Measurements from ENCODE around the gene OR56A5. TPM values are rescaled to one million over a fixed set of nuclear protein-coding genes. Genes with fewer than 3 reads are reported as not detected.

OR56A5 gene
- total and polyA plus RNA-seq, 8 donors, result not detected

- intact Hi-C loops (cut with DNase I), result no loop called here
- ATAC-seq (no peak), DNase-seq (no peak), FAIRE-seq (no peak)
- Histone ChIP-seq H3K27ac (no peak overlapping the region), H3K9me3 (no peaks in the 10 kb centered on the region), H3K4me3 (no peak overlapping the region), H3K27me3 (no peaks in the 10 kb centered on the region), H3K4me1 (no peaks in the 10 kb centered on the region), H3K36me3 (no peaks in the 10 kb centered on the region)
- WGBS, 2 donors, result 64 to 72% methylated on average over 7 of the region's 7 CpGs
- TF ChIP-seq, protein P1, sequence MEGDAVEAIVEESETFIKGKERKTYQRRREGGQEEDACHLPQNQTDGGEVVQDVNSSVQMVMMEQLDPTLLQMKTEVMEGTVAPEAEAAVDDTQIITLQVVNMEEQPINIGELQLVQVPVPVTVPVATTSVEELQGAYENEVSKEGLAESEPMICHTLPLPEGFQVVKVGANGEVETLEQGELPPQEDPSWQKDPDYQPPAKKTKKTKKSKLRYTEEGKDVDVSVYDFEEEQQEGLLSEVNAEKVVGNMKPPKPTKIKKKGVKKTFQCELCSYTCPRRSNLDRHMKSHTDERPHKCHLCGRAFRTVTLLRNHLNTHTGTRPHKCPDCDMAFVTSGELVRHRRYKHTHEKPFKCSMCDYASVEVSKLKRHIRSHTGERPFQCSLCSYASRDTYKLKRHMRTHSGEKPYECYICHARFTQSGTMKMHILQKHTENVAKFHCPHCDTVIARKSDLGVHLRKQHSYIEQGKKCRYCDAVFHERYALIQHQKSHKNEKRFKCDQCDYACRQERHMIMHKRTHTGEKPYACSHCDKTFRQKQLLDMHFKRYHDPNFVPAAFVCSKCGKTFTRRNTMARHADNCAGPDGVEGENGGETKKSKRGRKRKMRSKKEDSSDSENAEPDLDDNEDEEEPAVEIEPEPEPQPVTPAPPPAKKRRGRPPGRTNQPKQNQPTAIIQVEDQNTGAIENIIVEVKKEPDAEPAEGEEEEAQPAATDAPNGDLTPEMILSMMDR (IDR thresholded peaks at IDR 0.05), result no peak
These were observed 34.0 kb upstream of the OR56A5 start for GRCh38 chr11:6002202-6002699.

DNA sequence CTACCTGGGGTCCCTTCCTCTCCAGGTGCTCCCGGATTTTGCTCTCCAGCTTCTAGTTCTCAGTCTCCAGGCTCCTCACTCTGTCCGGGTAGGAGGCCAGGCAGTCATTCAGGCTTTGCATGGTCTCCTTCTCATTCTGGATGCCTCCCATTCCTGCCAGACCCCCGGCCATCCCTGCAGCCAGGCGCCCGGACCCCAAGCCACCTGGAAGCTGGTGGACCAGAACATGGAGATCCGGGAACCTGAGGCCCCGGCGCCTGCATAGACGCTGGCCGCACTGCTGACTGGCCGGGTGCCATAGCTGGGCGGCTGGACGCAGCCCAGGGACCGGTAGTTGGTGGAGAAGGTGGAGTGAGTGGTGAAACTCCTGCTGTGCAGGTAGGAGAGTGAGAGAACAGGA, 26.5 kb upstream of the OR56A5 start:
- no peaks in the 10 kb centered on the region for H3K4me1 ChIP-seq
- ATAC-seq, result no peak
- H3K36me3 ChIP-seq, result no peaks in the 10 kb centered on the region
- H3K9me3 ChIP-seq, result no peaks in the 10 kb centered on the region
- whole genome bisulfite sequencing, 2 donors, result 80 to 85% methylated on average over 14 of the region's 14 CpGs
- no peaks in the 10 kb centered on the region for H3K27me3 ChIP-seq
- no peak for DNase-seq
- no peak for FAIRE-seq
- no peak overlapping the region for H3K4me3 ChIP-seq
- TF ChIP-seq, protein P1 (IDR thresholded peaks at IDR 0.05), result no peak
- no peak overlapping the region for H3K27ac ChIP-seq
- intact Hi-C loops (cut with DNase I), result loop anchor here in 1 of 3 donors (10.0 kb wide), 1 partner anchor 360 kb away; no protein-coding TSS in a partner anchor

DNA sequence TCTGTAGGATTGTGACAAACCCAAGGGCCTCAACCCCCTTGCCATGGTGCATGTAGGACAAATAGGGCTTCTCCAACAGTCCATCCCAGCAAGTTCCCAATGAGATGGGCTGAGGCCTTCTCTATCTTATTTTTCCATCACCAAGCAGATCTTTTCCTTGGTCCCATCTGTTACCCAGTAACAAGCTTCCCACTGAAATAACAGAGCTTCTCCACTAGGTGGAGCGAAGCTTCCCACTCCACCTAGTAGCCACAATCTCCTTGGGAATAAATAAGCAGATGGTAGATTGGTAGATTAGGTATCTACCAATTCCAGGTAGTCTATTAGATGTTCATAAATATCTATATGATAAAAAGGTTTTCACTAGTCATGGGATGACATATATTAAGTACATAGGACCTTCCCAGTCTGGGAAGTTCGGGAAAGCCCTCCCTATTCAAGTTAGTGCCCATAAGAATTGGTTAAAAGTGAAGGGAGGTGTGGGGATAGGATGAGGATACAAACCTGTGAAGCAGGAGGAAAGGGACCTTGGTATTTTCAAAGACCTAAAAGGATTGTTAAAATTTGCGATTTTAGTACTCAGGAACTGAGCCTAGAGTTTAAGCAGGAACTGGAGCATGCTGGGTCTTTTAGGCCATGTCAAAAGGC, 24.4 kb upstream of the OR56A5 start:
- Histone ChIP-seq H3K36me3 (no peaks in the 10 kb centered on the region), H3K27me3 (no peaks in the 10 kb centered on the region), H3K27ac (no peak overlapping the region), H3K4me1 (no peaks in the 10 kb centered on the region), H3K9me3 (no peaks in the 10 kb centered on the region), H3K4me3 (no peak overlapping the region)
- TF ChIP-seq, protein P1 (IDR thresholded peaks at IDR 0.05), result peak; percentile 32 to 54 (median 42)
- no peak for FAIRE-seq
- 54 to 62% methylated on average over 3 of the region's 3 CpGs for WGBS, 2 donors
- intact Hi-C loops (cut with DNase I), result loop anchor here in 1 of 3 donors (10.0 kb wide), 1 partner anchor 362 kb away; no protein-coding TSS in a partner anchor
- ATAC-seq, result peak; percentile 40 to 69 (median 66)
- no peak for DNase-seq

- Histone ChIP-seq H3K36me3 (no peaks in the 10 kb centered on the region), H3K27me3 (no peaks in the 10 kb centered on the region), H3K4me1 (no peaks in the 10 kb centered on the region), H3K27ac (no peak overlapping the region), H3K4me3 (no peak overlapping the region), H3K9me3 (no peaks in the 10 kb centered on the region)
- FAIRE-seq (no peak), DNase-seq (no peak), ATAC-seq (no peak)
- intact Hi-C loops (cut with DNase I), result loop anchor here in 1 of 3 donors (10.0 kb wide), 1 partner anchor 363 kb away; no protein-coding TSS in a partner anchor
- TF ChIP-seq, protein P1 (IDR thresholded peaks at IDR 0.05), result no peak
- WGBS, 2 donors, result 56 to 69% methylated on average over 3 of the region's 3 CpGs
These were observed 23.9 kb upstream of the OR56A5 start for GRCh38 chr11:5992150-5992549.

- ATAC-seq, result no peak
- 55 to 56% methylated on average over 4 of the region's 4 CpGs for WGBS, 2 donors
- intact Hi-C loops (cut with DNase I), result no loop called here
- Histone ChIP-seq H3K4me1 (no peaks in the 10 kb centered on the region), H3K27me3 (no peaks in the 10 kb centered on the region), H3K9me3 (no peaks in the 10 kb centered on the region), H3K36me3 (no peaks in the 10 kb centered on the region), H3K4me3 (no peak overlapping the region), H3K27ac (no peak overlapping the region)
- no peak for FAIRE-seq
- TF ChIP-seq, protein P1 (IDR thresholded peaks at IDR 0.05), result no peak
- no peak for DNase-seq
These were observed 20.9 kb upstream of the OR56A5 start for GRCh38 chr11:5989203-5989602.

Measured in pancreas (tissue), 10 donors.